ENCODE results near the gene PALM3.
A peak's percentile ranks its signal among the peaks of the same experiment; 100 is the strongest.

DNA sequence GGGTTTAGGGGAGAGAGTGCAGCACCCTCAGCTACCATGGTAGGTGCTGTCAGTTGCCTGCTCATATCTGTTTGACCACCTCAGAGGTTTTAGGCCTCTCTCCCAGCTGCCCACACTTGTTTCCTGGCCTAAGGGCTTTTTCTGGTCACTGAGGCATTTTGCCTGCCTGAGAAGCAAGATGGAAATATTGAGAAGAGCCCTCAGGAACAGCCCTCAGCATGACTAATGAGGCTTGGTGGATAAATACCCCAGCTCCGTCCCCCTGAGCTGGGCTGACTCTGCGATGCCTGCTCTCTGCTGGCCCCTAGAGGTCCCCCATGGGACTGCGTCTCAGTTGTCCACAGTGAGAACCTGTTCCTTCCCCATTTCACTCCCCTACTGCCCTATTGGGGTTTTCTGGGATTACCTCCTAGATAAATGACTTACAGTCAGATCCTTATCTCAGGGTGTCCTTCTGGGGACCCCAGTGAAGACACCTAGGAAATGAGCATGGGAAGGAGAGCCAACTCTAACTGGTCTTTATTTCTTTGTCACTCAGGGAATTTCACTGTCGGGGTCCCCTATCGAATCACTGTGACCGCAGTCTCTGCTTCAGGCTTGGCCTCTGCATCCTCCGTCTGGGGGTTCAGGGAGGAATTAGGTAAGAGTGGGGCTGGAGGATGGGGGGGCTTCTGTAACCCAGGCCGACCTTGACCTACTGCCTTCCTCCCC is 13.3 kb downstream of the PALM3 start:
- TF ChIP-seq, protein P1, sequence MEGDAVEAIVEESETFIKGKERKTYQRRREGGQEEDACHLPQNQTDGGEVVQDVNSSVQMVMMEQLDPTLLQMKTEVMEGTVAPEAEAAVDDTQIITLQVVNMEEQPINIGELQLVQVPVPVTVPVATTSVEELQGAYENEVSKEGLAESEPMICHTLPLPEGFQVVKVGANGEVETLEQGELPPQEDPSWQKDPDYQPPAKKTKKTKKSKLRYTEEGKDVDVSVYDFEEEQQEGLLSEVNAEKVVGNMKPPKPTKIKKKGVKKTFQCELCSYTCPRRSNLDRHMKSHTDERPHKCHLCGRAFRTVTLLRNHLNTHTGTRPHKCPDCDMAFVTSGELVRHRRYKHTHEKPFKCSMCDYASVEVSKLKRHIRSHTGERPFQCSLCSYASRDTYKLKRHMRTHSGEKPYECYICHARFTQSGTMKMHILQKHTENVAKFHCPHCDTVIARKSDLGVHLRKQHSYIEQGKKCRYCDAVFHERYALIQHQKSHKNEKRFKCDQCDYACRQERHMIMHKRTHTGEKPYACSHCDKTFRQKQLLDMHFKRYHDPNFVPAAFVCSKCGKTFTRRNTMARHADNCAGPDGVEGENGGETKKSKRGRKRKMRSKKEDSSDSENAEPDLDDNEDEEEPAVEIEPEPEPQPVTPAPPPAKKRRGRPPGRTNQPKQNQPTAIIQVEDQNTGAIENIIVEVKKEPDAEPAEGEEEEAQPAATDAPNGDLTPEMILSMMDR (IDR thresholded peaks at IDR 0.05; ENCODE audit: insufficient read depth, low read length, poor library complexity, severe bottlenecking): peak; percentile 81
- no peak for TF ChIP-seq EZH2phosphoT487 (conservative IDR thresholded peaks at IDR 0.05; ENCODE audit: low read length)
